Measurements from ENCODE around the gene SEZ6L2. TPM values are rescaled to one million over a fixed set of nuclear protein-coding genes. Genes with fewer than 3 reads are reported as not detected.

The SEZ6L2 gene
- total and polyA plus RNA-seq, 2 experiments from 2014 or later = 18.0 to 71.9 TPM

- TF ChIP-seq ZNF462 (CRISPR knock-in tag; IDR thresholded peaks at IDR 0.05) (no peak), NANOG (IDR thresholded peaks at IDR 0.05; ENCODE audit: borderline replicate concordance) (no peak), POLR2AphosphoS5 (IDR thresholded peaks at IDR 0.05; ENCODE audit: low read depth) (no peak), EZH2phosphoT487 (IDR thresholded peaks at IDR 0.05; ENCODE audit: unreplicated experiment) (no peak)
Measured at GRCh38 chr16:29894352-29894751, 5.0 kb downstream of the SEZ6L2 start (continued).

GRCh38 chr16:29893553-29893952, 5.8 kb downstream of the SEZ6L2 start:
- H4K20me1 ChIP-seq (replicated peaks; ENCODE audit: insufficient read depth) = no peaks in the 10 kb centered on the region; the same call in 1 of the 2 replicates
- H3K79me2 ChIP-seq (replicated peaks; ENCODE audit: insufficient read depth) = no peaks in the 10 kb centered on the region
- Mint-ChIP-seq H3K36me3 (ENCODE audit: low read depth) (peaks cover 6% of the 10 kb centered on the region), H3K4me3 (no peak overlapping the region), H3K9me3 (no peaks in the 10 kb centered on the region), H3K27me3 (ENCODE audit: insufficient read depth, low read depth, poor library complexity) (peaks cover under 1% of the 10 kb centered on the region), H3K4me1 (peaks cover 19% of the 10 kb centered on the region), H3K27ac (no peak overlapping the region)
- no peak for DNase-seq (ENCODE audit: low spot score)
- H3K27me3 ChIP-seq (ENCODE audit: insufficient read depth) = no peaks in the 10 kb centered on the region
- no peaks in the 10 kb centered on the region for H3K9me2 ChIP-seq (ENCODE audit: insufficient read depth)
- H3K4me2 ChIP-seq = no peak overlapping the region
- no peak overlapping the region for H3K27ac ChIP-seq (ENCODE audit: low read depth)
- H3F3A ChIP-seq (replicated peaks; ENCODE audit: low read depth) = no peaks in the 10 kb centered on the region
- H3K4me1 ChIP-seq (ENCODE audit: insufficient read depth) = peaks cover 12% of the 10 kb centered on the region
- no peak for ATAC-seq
- no peak overlapping the region for H3K4me3 ChIP-seq
- no peak overlapping the region for H2AFZ ChIP-seq
- no peaks in the 10 kb centered on the region for H3K36me3 ChIP-seq (ENCODE audit: insufficient read depth)
- no peak for TF ChIP-seq ZNF114 (CRISPR knock-in tag; IDR thresholded peaks at IDR 0.05)
- TF ChIP-seq REST (IDR thresholded peaks at IDR 0.05; ENCODE audit: unreplicated experiment) = no peak
- TF ChIP-seq CREB1 (CRISPR knock-in tag; IDR thresholded peaks at IDR 0.05; ENCODE audit: low read depth) = no peak
- TF ChIP-seq ZNF331 (CRISPR knock-in tag; IDR thresholded peaks at IDR 0.05; ENCODE audit: low read depth) = no peak

Measured in GM23338 (cell line).